ENCODE measurements around the gene ASTL. TPM values are rescaled to one million over a fixed set of nuclear protein-coding genes. Genes with fewer than 3 reads are reported as not detected.

The ASTL gene
- total and polyA plus RNA-seq, 12 donors, result 0.16 TPM; not detected in 11

DNA sequence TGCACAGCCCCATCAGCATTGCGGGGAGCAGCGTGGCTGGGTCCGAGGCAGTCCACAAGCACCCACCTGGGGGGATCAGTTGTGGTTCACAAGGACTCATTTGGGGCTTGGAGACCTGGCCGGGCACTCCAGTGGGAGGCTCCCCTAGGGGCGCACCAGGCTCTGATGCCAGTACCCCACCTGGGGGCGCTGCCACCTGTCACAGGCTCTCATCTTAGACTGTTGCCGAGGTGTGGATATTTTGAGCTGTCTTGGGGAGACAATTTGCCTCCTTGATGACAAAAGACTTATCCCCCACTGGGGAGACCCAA, 25.0 kb downstream of the ASTL start:
- H3K36me3 ChIP-seq, result no peaks in the 10 kb centered on the region
- H3K9me3 ChIP-seq, result no peaks in the 10 kb centered on the region
- DNase-seq (no peak), ATAC-seq (no peak)
- WGBS, 2 donors, result 92 to 93% methylated on average over 7 of the region's 7 CpGs
- peaks cover 14 to 53% (median 32%) of the 10 kb centered on the region in 9 donors for H3K4me1 ChIP-seq
- H3K27ac ChIP-seq, result peak overlapping the region in 1 of 10 donors; percentile 26
- intact Hi-C loops (cut with DNase I), result loop anchor here in 4 of 10 donors (10.0 kb wide), 2 partner anchors 49 to 89 kb away; no protein-coding TSS in a partner anchor
- TF ChIP-seq, protein P1, sequence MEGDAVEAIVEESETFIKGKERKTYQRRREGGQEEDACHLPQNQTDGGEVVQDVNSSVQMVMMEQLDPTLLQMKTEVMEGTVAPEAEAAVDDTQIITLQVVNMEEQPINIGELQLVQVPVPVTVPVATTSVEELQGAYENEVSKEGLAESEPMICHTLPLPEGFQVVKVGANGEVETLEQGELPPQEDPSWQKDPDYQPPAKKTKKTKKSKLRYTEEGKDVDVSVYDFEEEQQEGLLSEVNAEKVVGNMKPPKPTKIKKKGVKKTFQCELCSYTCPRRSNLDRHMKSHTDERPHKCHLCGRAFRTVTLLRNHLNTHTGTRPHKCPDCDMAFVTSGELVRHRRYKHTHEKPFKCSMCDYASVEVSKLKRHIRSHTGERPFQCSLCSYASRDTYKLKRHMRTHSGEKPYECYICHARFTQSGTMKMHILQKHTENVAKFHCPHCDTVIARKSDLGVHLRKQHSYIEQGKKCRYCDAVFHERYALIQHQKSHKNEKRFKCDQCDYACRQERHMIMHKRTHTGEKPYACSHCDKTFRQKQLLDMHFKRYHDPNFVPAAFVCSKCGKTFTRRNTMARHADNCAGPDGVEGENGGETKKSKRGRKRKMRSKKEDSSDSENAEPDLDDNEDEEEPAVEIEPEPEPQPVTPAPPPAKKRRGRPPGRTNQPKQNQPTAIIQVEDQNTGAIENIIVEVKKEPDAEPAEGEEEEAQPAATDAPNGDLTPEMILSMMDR (IDR thresholded peaks at IDR 0.05), result no peak
- peaks cover 0 to 34% (median 19%) of the 10 kb centered on the region in 7 donors for H3K27me3 ChIP-seq
- H3K4me3 ChIP-seq, result peak overlapping the region in 2 of 10 donors; percentile 64 to 71

- intact Hi-C loops (cut with DNase I), result loop anchor here in 4 of 10 donors (10.0 kb wide), 2 partner anchors 48 to 88 kb away; no protein-coding TSS in a partner anchor
- no peaks in the 10 kb centered on the region for H3K9me3 ChIP-seq
- DNase-seq (no peak), ATAC-seq (no peak)
- no peak overlapping the region for H3K4me3 ChIP-seq
- H3K4me1 ChIP-seq, result peaks cover 19 to 59% (median 36%) of the 10 kb centered on the region in 9 donors
- WGBS, 2 donors, result 89 to 91% methylated on average over 9 of the region's 9 CpGs
- H3K27ac ChIP-seq, result peak overlapping the region in 1 of 10 donors; percentile 26
- H3K36me3 ChIP-seq, result no peaks in the 10 kb centered on the region
- peaks cover 0 to 28% (median 15%) of the 10 kb centered on the region in 7 donors for H3K27me3 ChIP-seq
- TF ChIP-seq, protein P1 (IDR thresholded peaks at IDR 0.05), result no peak
Observed at GRCh38 chr2:96112501-96113366, 25.6 kb downstream of the ASTL start.

DNA sequence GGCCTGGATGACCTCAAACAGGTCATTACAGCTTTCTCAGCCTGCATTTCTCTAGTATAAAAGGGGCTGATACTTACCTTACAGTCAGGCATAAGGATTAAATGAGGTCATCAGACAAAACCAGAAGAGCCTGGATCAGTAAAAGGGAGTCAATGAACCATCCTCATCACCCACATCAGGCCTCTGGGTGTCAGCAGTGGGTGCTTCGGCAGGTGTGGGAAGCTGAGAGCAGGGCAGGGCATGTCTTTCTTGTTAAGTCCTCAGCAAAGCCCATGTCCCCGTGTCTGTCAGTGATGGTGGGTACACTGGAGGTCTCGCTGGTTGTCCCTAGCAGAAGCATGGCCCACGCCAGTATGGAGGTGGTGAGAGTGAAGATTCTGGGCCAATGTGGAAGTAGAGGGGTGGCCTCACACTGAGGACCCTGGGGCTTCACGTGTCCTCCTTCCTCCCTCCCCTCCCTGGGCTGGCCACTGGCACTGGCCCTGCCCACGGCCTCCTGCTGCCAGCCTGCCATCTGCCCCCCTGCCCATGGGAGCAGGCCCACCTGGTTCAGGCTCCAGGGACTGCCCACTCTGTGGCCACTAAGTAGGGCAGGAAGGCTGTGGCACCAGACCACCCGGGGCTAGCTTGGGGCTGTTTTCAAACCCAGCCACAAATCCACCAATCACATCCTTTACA, 26.3 kb downstream of the ASTL start:
- no peaks in the 10 kb centered on the region for H3K9me3 ChIP-seq
- H3K4me1 ChIP-seq, result peaks cover 19 to 61% (median 33%) of the 10 kb centered on the region in 9 donors
- intact Hi-C loops (cut with DNase I), result loop anchor here in 4 of 10 donors (10.0 kb wide), 2 partner anchors 47 to 87 kb away; no protein-coding TSS in a partner anchor
- 91 to 98% methylated on average over 7 of the region's 7 CpGs for WGBS, 2 donors
- no peak overlapping the region for H3K27ac ChIP-seq
- DNase-seq, result no peak
- TF ChIP-seq, protein P1 (IDR thresholded peaks at IDR 0.05), result no peak
- H3K27me3 ChIP-seq, result peaks cover 0 to 21% (median 9%) of the 10 kb centered on the region in 7 donors
- no peak overlapping the region for H3K4me3 ChIP-seq
- no peaks in the 10 kb centered on the region for H3K36me3 ChIP-seq
- ATAC-seq, result no peak

- H3K4me3 ChIP-seq, result no peak overlapping the region
- intact Hi-C loops (cut with DNase I), result loop anchor here in 4 of 10 donors (10.0 kb wide), 2 partner anchors 46 to 86 kb away; no protein-coding TSS in a partner anchor
- ATAC-seq (no peak), DNase-seq (no peak)
- peaks cover 19 to 61% (median 33%) of the 10 kb centered on the region in 9 donors for H3K4me1 ChIP-seq
- H3K9me3 ChIP-seq, result no peaks in the 10 kb centered on the region
- H3K27ac ChIP-seq, result no peak overlapping the region
- H3K27me3 ChIP-seq, result peaks cover 0 to 14% (median 5%) of the 10 kb centered on the region in 7 donors
- 86 to 91% methylated on average over 4 of the region's 4 CpGs for WGBS, 2 donors
- H3K36me3 ChIP-seq, result no peaks in the 10 kb centered on the region
- TF ChIP-seq, protein P1 (IDR thresholded peaks at IDR 0.05), result no peak
Observed at GRCh38 chr2:96111257-96111640, 27.1 kb downstream of the ASTL start.

All from heart right ventricle (tissue), 16 donors.